Keratinocyte (primary cell): ENCODE results near the gene FBXL22. TPM values are rescaled to one million over a fixed set of nuclear protein-coding genes. Genes with fewer than 3 reads are reported as not detected.
"Not testable (repeated sequence)": the region's sequence is repeated elsewhere in the genome, so short reads cannot be mapped to it uniquely, and the experiment has no call there.

Source experiments
- DNase-seq: peaks from one replicate; pipeline ENCODE4 v3.0.0-alpha.2; 2011; ENCODE audit warnings: low read depth, missing footprints, low spot score
- FAIRE-seq: peaks from 2 replicates; lab custom pipeline; 2011; peaks lifted over from hg19 to GRCh38; lab: Jason Lieb, UNC
- H2AFZ ChIP-seq: 2 replicates; pipeline ENCODE4 v1.6.0; 2012; ENCODE audit warnings: low read length, control low read depth, inconsistent platforms; ENCODE audit not compliant: control insufficient read depth
- H3K27ac ChIP-seq: 2 replicates; pipeline ENCODE4 v1.5.1; 2011; ENCODE audit warnings: low read length; ENCODE audit not compliant: control insufficient read depth, insufficient read depth
- H3K27me3 ChIP-seq: 3 replicates; pipeline ENCODE4 v1.6.0; 2011; ENCODE audit warnings: low read length; ENCODE audit not compliant: control insufficient read depth, insufficient read depth; ENCODE audit errors: extremely low read depth
- H3K36me3 ChIP-seq, 2 experiments: 2 replicates in 1 of 2; 3 replicates in 1 of 2; pipeline ENCODE4 v1.5.1; 2011; ENCODE audit warnings: low read length in 2 of 2, mild to moderate bottlenecking in 1 of 2; ENCODE audit not compliant: control insufficient read depth in 2 of 2, insufficient read depth in 2 of 2; ENCODE audit errors: extremely low read depth in 1 of 2
- H3K4me1 ChIP-seq: 3 replicates; pipeline ENCODE4 v1.5.1; 2011; ENCODE audit warnings: low read length; ENCODE audit not compliant: control insufficient read depth, insufficient read depth; ENCODE audit errors: extremely low read depth
- H3K4me2 ChIP-seq: 3 replicates; pipeline ENCODE4 v1.6.0; 2011; ENCODE audit warnings: low read depth, low read length; ENCODE audit not compliant: control insufficient read depth, insufficient read depth; ENCODE audit errors: extremely low read depth
- H3K4me3 ChIP-seq, 3 experiments: fragments of 200-600 bp in 1 of 3; sonication (generic) in 1 of 3; 2 replicates in 2 of 3; 3 replicates in 1 of 3; pipeline ENCODE4 v1.5.1; 2011 to 2016; ENCODE audit warnings: low read length in 3 of 3, mild to moderate bottlenecking in 3 of 3, control low read depth in 2 of 3, inconsistent platforms in 1 of 3, low read depth in 1 of 3, mixed read lengths in 1 of 3, mixed run types in 1 of 3, moderate library complexity in 1 of 3; ENCODE audit not compliant: control insufficient read depth in 2 of 3, insufficient read depth in 2 of 3; ENCODE audit errors: extremely low read depth in 1 of 3
- H3K79me2 ChIP-seq: 2 replicates; pipeline ENCODE4 v1.6.0; 2012; ENCODE audit warnings: low read length; ENCODE audit not compliant: control insufficient read depth, insufficient read depth
- H3K9ac ChIP-seq: 3 replicates; pipeline ENCODE4 v1.6.0; 2011; ENCODE audit warnings: low read length; ENCODE audit not compliant: control insufficient read depth, insufficient read depth; ENCODE audit errors: extremely low read depth
- H3K9me1 ChIP-seq: 3 replicates; pipeline ENCODE4 v1.6.0; 2011; ENCODE audit warnings: low read length; ENCODE audit not compliant: control insufficient read depth, insufficient read depth; ENCODE audit errors: extremely low read depth
- H3K9me3 ChIP-seq: 2 replicates; pipeline ENCODE4 v1.5.1; 2012; ENCODE audit warnings: low read depth, low read length; ENCODE audit not compliant: control insufficient read depth
- H4K20me1 ChIP-seq: 3 replicates; pipeline ENCODE4 v1.6.0; 2011; ENCODE audit warnings: low read length; ENCODE audit not compliant: control insufficient read depth, insufficient read depth; ENCODE audit errors: extremely low read depth
- CTCF ChIP-seq, 3 experiments: IDR thresholded peaks in 1 of 3; conservative IDR thresholded peaks in 1 of 3; optimal IDR thresholded peaks in 1 of 3; 2 replicates in 2 of 3; 3 replicates in 1 of 3; pipeline versions ENCODE3 to v1.5.1; 2011; ENCODE audit warnings: low read length in 3 of 3, mild to moderate bottlenecking in 3 of 3, moderate library complexity in 2 of 3, control low read depth in 1 of 3, inconsistent platforms in 1 of 3; ENCODE audit not compliant: insufficient read depth in 2 of 3; ENCODE audit errors: extremely low read depth in 1 of 3
- EZH2 ChIP-seq: IDR thresholded peaks from one replicate; pipeline ENCODE4 v1.6.1; 2012; ENCODE audit warnings: inconsistent platforms, mild to moderate bottlenecking, low read length, moderate library complexity
- dilution Hi-C: fragments of 300-500 bp; cut with MboI; formaldehyde crosslinking; loops from one replicate; pipeline ENCODE4 v1.7.0; 2020; ENCODE audit warnings: low sequenced_read_pairs; ENCODE audit not compliant: extremely low pct_ligation_motif_present
- polyA plus RNA-seq, 5 experiments: library from polyadenylated mRNA; depleted of rRNA in 3 of 5; stranded (reverse) in 3 of 5; stranded (forward) in 1 of 5; unstranded in 1 of 5; fragments of >200 nt; gene quantifications; 1 replicate in 1 of 5; 2 replicates in 3 of 5; 3 replicates in 1 of 5; pipeline versions ENCODE4 v1.2.1 to v1.2.3, GENCODE V29; 2011 to 2012; ENCODE audit warnings: missing spikeins in 2 of 5, low read depth in 1 of 5, low replicate concordance in 1 of 5

Gene FBXL22
- polyA plus RNA-seq, 1 donor (not counting 4 experiments of a cell fraction or from before 2014, with no cell fraction given), result 0.04 TPM

- Histone ChIP-seq H3K79me2 (no peaks in the 10 kb centered on the region), H3K27me3 (no peaks in the 10 kb centered on the region), H2AFZ (no peak overlapping the region), H3K27ac (no peak overlapping the region), H3K4me2 (no peak overlapping the region), H4K20me1 (no peaks in the 10 kb centered on the region), H3K4me1 (peaks cover 7% of the 10 kb centered on the region), H3K36me3 (peaks cover 0 to 9% of the 10 kb centered on the region in 2 experiments), H3K9me1 (no peaks in the 10 kb centered on the region), H3K9me3 (no peaks in the 10 kb centered on the region), H3K9ac (no peak overlapping the region), H3K4me3 (no peak overlapping the region)
- DNase-seq, result no peak
- TF ChIP-seq CTCF (optimal IDR thresholded peaks at IDR 0.05 in 1 of 3, IDR thresholded peaks at IDR 0.05 in 1 of 3, conservative IDR thresholded peaks at IDR 0.05 in 1 of 3; ENCODE audit: extremely low read depth in 1 of 3, insufficient read depth in 2 of 3, low read length in 3 of 3), result no peak
- no peak for TF ChIP-seq EZH2
- dilution Hi-C loops, result no loop called here
- FAIRE-seq, result no peak
Measured at GRCh38 chr15:63615935-63616334, 18.7 kb downstream of the FBXL22 start.

- H3K9me3 ChIP-seq, dilution Hi-C loops, DNase-seq, H3K9ac ChIP-seq, H3K36me3 ChIP-seq, H3K9me1 ChIP-seq, H3K79me2 ChIP-seq, H2AFZ ChIP-seq, H4K20me1 ChIP-seq, H3K4me1 ChIP-seq, H3K4me2 ChIP-seq, H3K27ac ChIP-seq, H3K4me3 ChIP-seq, H3K27me3 ChIP-seq, FAIRE-seq: not testable (repeated sequence)
Measured at GRCh38 chr15:63617147-63617546, 20.0 kb downstream of the FBXL22 start.

- H3K9ac ChIP-seq, H3K4me1 ChIP-seq, H3K27me3 ChIP-seq, H4K20me1 ChIP-seq, FAIRE-seq, H3K9me1 ChIP-seq, dilution Hi-C loops, H3K9me3 ChIP-seq, H2AFZ ChIP-seq, H3K4me3 ChIP-seq, H3K36me3 ChIP-seq, H3K27ac ChIP-seq, DNase-seq, H3K79me2 ChIP-seq, H3K4me2 ChIP-seq: not testable (repeated sequence)
Measured at GRCh38 chr15:63617627-63618026, 20.4 kb downstream of the FBXL22 start.

GRCh38 chr15:63620760-63621159, 23.6 kb downstream of the FBXL22 start:
- H2AFZ ChIP-seq, H3K4me3 ChIP-seq, H3K4me1 ChIP-seq, H3K9ac ChIP-seq, DNase-seq, H3K4me2 ChIP-seq, FAIRE-seq, H3K9me1 ChIP-seq, H3K27ac ChIP-seq, H3K9me3 ChIP-seq, H3K27me3 ChIP-seq, H4K20me1 ChIP-seq, H3K79me2 ChIP-seq, dilution Hi-C loops, H3K36me3 ChIP-seq: not testable (repeated sequence)
